H1 (cell line): Measurements from ENCODE around the gene PBX1. TPM values are rescaled to one million over a fixed set of nuclear protein-coding genes. Genes with fewer than 3 reads are reported as not detected.

ENCODE experiments used
- CTCF ChIA-PET: fragments of 300-600 bp; sonication (Branson Sonifier 250); formaldehyde crosslinking; loops from one replicate; lab custom pipeline; 2021; ENCODE audit not compliant: partially characterized antibody; lab: Charles Lee
- POLR2A ChIA-PET: fragments of 300-600 bp; sonication (Branson Sonifier 250); formaldehyde crosslinking; loops from one replicate; lab custom pipeline; 2021; ENCODE audit warnings: inconsistent platforms; ENCODE audit not compliant: partially characterized antibody; lab: Charles Lee
- DNase-seq, 2 experiments: peaks; one replicate each; pipeline versions ENCODE4 v3.0.0 to v3.0.0-alpha.2; 2010 to 2022; ENCODE audit warnings: low spot score in 2 of 2, low read depth in 1 of 2, mixed read lengths in 1 of 2
- FAIRE-seq: peaks from 2 replicates; lab custom pipeline; 2011; peaks lifted over from hg19 to GRCh38; lab: Jason Lieb, UNC
- H2AFZ ChIP-seq: 2 replicates; pipeline ENCODE4 v1.8.1; 2012; ENCODE audit warnings: low read length, inconsistent platforms
- H2AK5ac ChIP-seq: 2 replicates; pipeline ENCODE4 v1.6.1; 2013; ENCODE audit warnings: low read depth, low read length
- H2BK120ac ChIP-seq: replicated peaks from 2 replicates; pipeline ENCODE3; 2013; ENCODE audit warnings: low read depth, low read length, inconsistent platforms
- H2BK12ac ChIP-seq: 2 replicates; pipeline ENCODE4 v1.6.1; 2013; ENCODE audit warnings: low read depth, low read length
- H2BK15ac ChIP-seq: 2 replicates; pipeline ENCODE4 v1.6.1; 2013; ENCODE audit warnings: low read length
- H2BK20ac ChIP-seq: 2 replicates; pipeline ENCODE4 v1.6.1; 2013; ENCODE audit warnings: low read length
- H2BK5ac ChIP-seq: 2 replicates; pipeline ENCODE4 v1.6.1; 2013; ENCODE audit warnings: low read depth, low read length
- H3K14ac ChIP-seq: 2 replicates; pipeline ENCODE4 v1.6.1; 2013; ENCODE audit warnings: inconsistent platforms; ENCODE audit not compliant: insufficient read length
- H3K18ac ChIP-seq: 2 replicates; pipeline ENCODE4 v1.6.1; 2013; ENCODE audit warnings: low read length; ENCODE audit errors: extremely low read depth
- H3K23ac ChIP-seq: 2 replicates; pipeline ENCODE4 v1.6.1; 2013; ENCODE audit warnings: inconsistent platforms; ENCODE audit not compliant: insufficient read length
- H3K23me2 ChIP-seq: 2 replicates; pipeline ENCODE4 v1.6.1; 2013; ENCODE audit warnings: low read depth, low read length
- H3K27ac ChIP-seq: 2 replicates; pipeline ENCODE4 v1.6.1; 2011; ENCODE audit warnings: low read depth, low read length, inconsistent platforms
- H3K27me3 ChIP-seq, 4 experiments: replicated peaks in 1 of 4; 1 replicate in 1 of 4; 2 replicates in 3 of 4; pipeline versions ENCODE4 v1.6.1 to v1.8.1; 2011 to 2013; ENCODE audit warnings: low read length in 3 of 4, mild to moderate bottlenecking in 3 of 4, inconsistent platforms in 2 of 4, mixed read lengths in 2 of 4, moderate library complexity in 1 of 4; ENCODE audit not compliant: control insufficient read depth in 3 of 4, insufficient read depth in 3 of 4; ENCODE audit errors: extremely low read depth in 1 of 4
- H3K36me3 ChIP-seq, 4 experiments: 2 replicates each; pipeline versions ENCODE4 v1.6.1 to v1.8.1; 2011 to 2013; ENCODE audit warnings: mild to moderate bottlenecking in 4 of 4, low read length in 3 of 4, moderate library complexity in 2 of 4, control low read depth in 1 of 4, inconsistent platforms in 1 of 4; ENCODE audit not compliant: insufficient read depth in 4 of 4, control insufficient read depth in 2 of 4
- H3K4ac ChIP-seq: replicated peaks from 2 replicates; pipeline ENCODE3; 2013; ENCODE audit warnings: low read length, low read depth, mixed read lengths, inconsistent platforms; ENCODE audit not compliant: insufficient read length
- H3K4me1 ChIP-seq, 4 experiments: replicated peaks in 1 of 4; 1 replicate in 1 of 4; 2 replicates in 3 of 4; pipeline versions ENCODE4 v1.6.1 to v1.8.1; 2011 to 2013; ENCODE audit warnings: low read length in 3 of 4, inconsistent platforms in 2 of 4, mixed read lengths in 1 of 4; ENCODE audit not compliant: insufficient read depth in 4 of 4, control insufficient read depth in 3 of 4
- H3K4me2 ChIP-seq, 2 experiments: 2 replicates each; pipeline versions ENCODE4 v1.6.1 to v1.8.1; 2011 to 2013; ENCODE audit warnings: low read depth in 2 of 2, low read length in 2 of 2, control low read depth in 1 of 2, inconsistent platforms in 1 of 2, mild to moderate bottlenecking in 1 of 2; ENCODE audit not compliant: insufficient read depth in 1 of 2
- H3K4me3 ChIP-seq, 4 experiments: fragments of 200-600, 300-600 bp in 1 of 4; sonication (generic), shearing (Covaris generic), sonication (Bioruptor Twin) in 1 of 4; 2 replicates each; pipeline versions ENCODE4 v1.5.1 to v1.8.1; 2011 to 2016; ENCODE audit warnings: low read length in 4 of 4, low read depth in 3 of 4, control low read depth in 2 of 4, inconsistent platforms in 2 of 4, mild to moderate bottlenecking in 2 of 4, mixed read lengths in 1 of 4, moderate library complexity in 1 of 4; ENCODE audit not compliant: insufficient read depth in 2 of 4; ENCODE audit errors: extremely low read depth in 1 of 4
- H3K56ac ChIP-seq: replicated peaks from 2 replicates; pipeline ENCODE3; 2013; ENCODE audit warnings: low read depth, mild to moderate bottlenecking, mixed read lengths, low read length, inconsistent platforms; ENCODE audit not compliant: insufficient read length
- H3K79me1 ChIP-seq: 2 replicates; pipeline ENCODE4 v1.6.1; 2013; ENCODE audit warnings: low read depth, low read length, control low read depth
- H3K79me2 ChIP-seq, 2 experiments: 2 replicates each; pipeline versions ENCODE4 v1.6.1 to v1.8.1; 2012 to 2013; ENCODE audit warnings: low read length in 2 of 2, mild to moderate bottlenecking in 2 of 2, inconsistent platforms in 1 of 2; ENCODE audit not compliant: insufficient read depth in 2 of 2, control insufficient read depth in 1 of 2
- H3K9ac ChIP-seq, 4 experiments: replicated peaks in 1 of 4; 1 replicate in 1 of 4; 2 replicates in 3 of 4; pipeline versions ENCODE4 v1.6.1 to v1.8.1; 2011 to 2013; ENCODE audit warnings: low read depth in 3 of 4, low read length in 3 of 4, control low read depth in 2 of 4, mild to moderate bottlenecking in 2 of 4, moderate library complexity in 2 of 4, inconsistent platforms in 1 of 4; ENCODE audit errors: extremely low read depth in 1 of 4
- H3K9me3 ChIP-seq, 2 experiments: 2 replicates each; pipeline versions ENCODE4 v1.6.1 to v1.8.1; 2012 to 2013; ENCODE audit warnings: mild to moderate bottlenecking in 2 of 2, moderate library complexity in 2 of 2, control low read depth in 1 of 2, inconsistent platforms in 1 of 2, low read depth in 1 of 2, low read length in 1 of 2, mixed read lengths in 1 of 2; ENCODE audit not compliant: insufficient read depth in 2 of 2
- H4K20me1 ChIP-seq, 2 experiments: replicated peaks in 1 of 2; 2 replicates each; pipeline versions ENCODE3 to v1.8.1; 2011 to 2013; ENCODE audit warnings: inconsistent platforms in 2 of 2, low read length in 2 of 2, mild to moderate bottlenecking in 1 of 2; ENCODE audit not compliant: insufficient read depth in 2 of 2, control insufficient read depth in 1 of 2
- H4K5ac ChIP-seq: 2 replicates; pipeline ENCODE4 v1.6.1; 2013; ENCODE audit warnings: low read length, low read depth, mixed read lengths, inconsistent platforms; ENCODE audit not compliant: insufficient read length
- H4K8ac ChIP-seq: 2 replicates; pipeline ENCODE4 v1.8.0; 2013; ENCODE audit warnings: mild to moderate bottlenecking, moderate library complexity, low read length, inconsistent platforms; ENCODE audit not compliant: insufficient read depth; ENCODE audit errors: extremely low read depth
- H4K91ac ChIP-seq: replicated peaks from 2 replicates; pipeline ENCODE3; 2013; ENCODE audit warnings: low read length, mixed read lengths, inconsistent platforms; ENCODE audit not compliant: insufficient read length
- EZH2 ChIP-seq: fragments of 200-600 bp; sonication (generic); IDR thresholded peaks from 2 replicates; pipeline ENCODE4 v1.7.1; 2012; ENCODE audit warnings: low read depth, mild to moderate bottlenecking, moderate library complexity, low read length, inconsistent platforms; ENCODE audit not compliant: severe bottlenecking
- GABPA ChIP-seq: IDR thresholded peaks from 2 replicates; pipeline ENCODE4 v1.6.1; 2011; ENCODE audit warnings: mild to moderate bottlenecking, low read length, moderate library complexity, borderline replicate concordance; ENCODE audit not compliant: insufficient read depth
- MAX ChIP-seq: IDR thresholded peaks from 2 replicates; pipeline ENCODE4 v1.6.1; 2012; ENCODE audit warnings: inconsistent platforms
- RAD21 ChIP-seq, 2 experiments: IDR thresholded peaks in 1 of 2; conservative IDR thresholded peaks in 1 of 2; 2 replicates each; pipeline ENCODE4 v1.6.1; 2011; ENCODE audit warnings: low read depth in 2 of 2, low read length in 2 of 2, improper control_type of control experiment in 1 of 2, inconsistent platforms in 1 of 2, mild to moderate bottlenecking in 1 of 2, moderate library complexity in 1 of 2
- WGBS, 2 experiments: shearing (Covaris generic) in 1 of 2; methylation state at CpG; one replicate each; pipeline versions ENCODE4 v1.1.6 to v1.1.7; 2013 to 2015; ENCODE audit warnings: low lambda C conversion rate in 2 of 2, mixed read lengths in 2 of 2, inconsistent platforms in 1 of 2, low coverage in 1 of 2, missing lambda C conversion rate in 1 of 2; ENCODE audit not compliant: insufficient replicate concordance in 2 of 2, insufficient coverage in 1 of 2, insufficient read length in 1 of 2; ENCODE audit errors: extremely low coverage in 1 of 2, missing lambda C conversion rate in 1 of 2; 5-methylcytosine and 5-hydroxymethylcytosine counted together
- polyA plus RNA-seq, 7 experiments: library from polyadenylated mRNA; depleted of rRNA in 3 of 7; stranded (reverse) in 5 of 7; unstranded in 2 of 7; fragments of >200 nt in 5 of 7; fragments of 200-250 nt in 2 of 7; gene quantifications; 1 replicate in 5 of 7; 2 replicates in 1 of 7; 4 replicates in 1 of 7; pipeline versions ENCODE4 v1.2.1 to v1.2.3, GENCODE V29; 2011 to 2013; ENCODE audit warnings: missing spikeins in 2 of 7, mixed read lengths in 2 of 7
- total RNA-seq: library from RNA; stranded (reverse); fragmentation: NEBNext Ultra II Directional; extraction: Animal tissue kit (Norgen Biotek cat#: 25700); gene quantifications from 2 replicates; pipeline ENCODE4 v1.2.1, GENCODE V29; 2021
- TF ChIP-seq, protein P1 (sequence below), 3 experiments: IDR thresholded peaks; 1 replicate in 2 of 3; 2 replicates in 1 of 3; pipeline versions ENCODE4 v1.5.1 to v1.6.1; 2011; ENCODE audit warnings: low read length in 3 of 3, mild to moderate bottlenecking in 3 of 3, inconsistent platforms in 2 of 3, low read depth in 1 of 3, moderate library complexity in 1 of 3; ENCODE audit not compliant: insufficient read depth in 1 of 3; ENCODE audit errors: control extremely low read depth in 1 of 3
- TF ChIP-seq, protein P2 (sequence below): IDR thresholded peaks from 2 replicates; pipeline ENCODE4 v1.6.1; 2011; ENCODE audit warnings: low read length, improper control_type of control experiment

PBX1 gene
- total and polyA plus RNA-seq, 2 of the 8 experiments (the other 6 are each of a cell fraction or from before 2014, with no cell fraction given): 87.4 to 124 TPM

- Histone ChIP-seq H4K91ac (no peak overlapping the region), H3K27ac (no peak overlapping the region), H2BK20ac (no peak overlapping the region), H4K5ac (no peak overlapping the region), H4K8ac (no peak overlapping the region), H3K79me1 (peaks cover 13% of the 10 kb centered on the region), H3K4me2 (no peak overlapping the region), H3K4me3 (no peak overlapping the region), H3K79me2 (peaks cover 4 to 93% of the 10 kb centered on the region in 2 experiments; a peak in 3 of 4 replicates), H2BK5ac (no peak overlapping the region), H2BK12ac (no peak overlapping the region), H3K23me2 (no peaks in the 10 kb centered on the region), H3K36me3 (peaks cover 0 to 5% (median 1%) of the 10 kb centered on the region in 4 experiments; a peak in 3 of 8 replicates), H3K27me3 (no peaks in the 10 kb centered on the region), H3K18ac (no peak overlapping the region), H2BK15ac (no peak overlapping the region), H4K20me1 (peaks cover 3 to 10% of the 10 kb centered on the region in 2 experiments), H3K23ac (no peak overlapping the region), H2AFZ (no peak overlapping the region), H3K4me1 (peaks cover 5 to 20% (median 15%) of the 10 kb centered on the region in 4 experiments; a peak in 5 of 7 replicates), H3K9ac (no peak overlapping the region), H3K14ac (no peak overlapping the region), H2AK5ac (no peak overlapping the region), H3K56ac (no peak overlapping the region), H3K9me3 (no peaks in the 10 kb centered on the region), H2BK120ac (no peak overlapping the region), H3K4ac (no peak overlapping the region)
- ChIA-PET POLR2A (interaction anchor here (0.7 kb wide), 1 partner anchor 44 kb away, joined by 3 read pairs; no protein-coding TSS in a partner anchor), CTCF (interaction anchor here (0.7 to 5.9 kb wide), 46 partner anchors 9 to 400 kb away, joined by 3 to 56 read pairs (median 4); no protein-coding TSS in a partner anchor)
- 71% methylated on average over 14 of the region's 14 CpGs; no CpG with 5 or more reads in 1 of the 2 experiments for WGBS, 2 experiments
- no peak for FAIRE-seq
- DNase-seq: peak; percentile 25 to 84
- TF ChIP-seq EZH2 (no peak), RAD21 (IDR thresholded peaks at IDR 0.05 in 1 of 2, conservative IDR thresholded peaks at IDR 0.05 in 1 of 2; ENCODE audit: low read depth in 2 of 2, low read length in 2 of 2) (peak; percentile 56 to 65), GABPA (no peak), MAX (peak; percentile 35; the same call in 1 of the 2 replicates)
- TF ChIP-seq, protein P1, sequence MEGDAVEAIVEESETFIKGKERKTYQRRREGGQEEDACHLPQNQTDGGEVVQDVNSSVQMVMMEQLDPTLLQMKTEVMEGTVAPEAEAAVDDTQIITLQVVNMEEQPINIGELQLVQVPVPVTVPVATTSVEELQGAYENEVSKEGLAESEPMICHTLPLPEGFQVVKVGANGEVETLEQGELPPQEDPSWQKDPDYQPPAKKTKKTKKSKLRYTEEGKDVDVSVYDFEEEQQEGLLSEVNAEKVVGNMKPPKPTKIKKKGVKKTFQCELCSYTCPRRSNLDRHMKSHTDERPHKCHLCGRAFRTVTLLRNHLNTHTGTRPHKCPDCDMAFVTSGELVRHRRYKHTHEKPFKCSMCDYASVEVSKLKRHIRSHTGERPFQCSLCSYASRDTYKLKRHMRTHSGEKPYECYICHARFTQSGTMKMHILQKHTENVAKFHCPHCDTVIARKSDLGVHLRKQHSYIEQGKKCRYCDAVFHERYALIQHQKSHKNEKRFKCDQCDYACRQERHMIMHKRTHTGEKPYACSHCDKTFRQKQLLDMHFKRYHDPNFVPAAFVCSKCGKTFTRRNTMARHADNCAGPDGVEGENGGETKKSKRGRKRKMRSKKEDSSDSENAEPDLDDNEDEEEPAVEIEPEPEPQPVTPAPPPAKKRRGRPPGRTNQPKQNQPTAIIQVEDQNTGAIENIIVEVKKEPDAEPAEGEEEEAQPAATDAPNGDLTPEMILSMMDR (IDR thresholded peaks at IDR 0.05; ENCODE audit: control extremely low read depth in 1 of 3, insufficient read depth in 1 of 3, low read depth in 1 of 3, low read length in 3 of 3): peak; percentile 74 to 92 (median 91)
- TF ChIP-seq, protein P2, sequence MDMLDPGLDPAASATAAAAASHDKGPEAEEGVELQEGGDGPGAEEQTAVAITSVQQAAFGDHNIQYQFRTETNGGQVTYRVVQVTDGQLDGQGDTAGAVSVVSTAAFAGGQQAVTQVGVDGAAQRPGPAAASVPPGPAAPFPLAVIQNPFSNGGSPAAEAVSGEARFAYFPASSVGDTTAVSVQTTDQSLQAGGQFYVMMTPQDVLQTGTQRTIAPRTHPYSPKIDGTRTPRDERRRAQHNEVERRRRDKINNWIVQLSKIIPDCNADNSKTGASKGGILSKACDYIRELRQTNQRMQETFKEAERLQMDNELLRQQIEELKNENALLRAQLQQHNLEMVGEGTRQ: no peak
These were observed 114.7 kb downstream of the PBX1 start for GRCh38 chr1:164673584-164674214.
